Astrocyte (in vitro differentiated cells and primary cell): ENCODE measurements around the gene CAGE1. TPM values are rescaled to one million over a fixed set of nuclear protein-coding genes. Genes with fewer than 3 reads are reported as not detected.
A peak's percentile ranks its signal among the peaks of the same experiment; 100 is the strongest.

Experiments
- DNase-seq: peaks from one replicate; pipeline ENCODE4 v3.0.0-alpha.2; 2010; ENCODE audit warnings: low read depth
- FAIRE-seq: peaks from 2 replicates; lab custom pipeline; 2011; peaks lifted over from hg19 to GRCh38; lab: Jason Lieb, UNC
- H2AFZ ChIP-seq: 2 replicates; pipeline ENCODE4 v1.6.0; 2012; ENCODE audit warnings: low read depth, low read length, inconsistent platforms
- H3K27ac ChIP-seq: 2 replicates; pipeline ENCODE4 v1.5.1; 2011; ENCODE audit warnings: low read depth, low read length, inconsistent platforms
- H3K27me3 ChIP-seq: 2 replicates; pipeline ENCODE4 v1.6.0; 2011; ENCODE audit warnings: low read length, inconsistent platforms; ENCODE audit not compliant: insufficient read depth
- H3K36me3 ChIP-seq: 2 replicates; pipeline ENCODE4 v1.5.1; 2011; ENCODE audit warnings: low read length, inconsistent platforms; ENCODE audit not compliant: insufficient read depth
- H3K4me1 ChIP-seq: 2 replicates; pipeline ENCODE4 v1.5.1; 2011; ENCODE audit warnings: low read length, inconsistent platforms; ENCODE audit not compliant: insufficient read depth
- H3K4me2 ChIP-seq: 2 replicates; pipeline ENCODE4 v1.6.0; 2012; ENCODE audit warnings: low read length, inconsistent platforms
- H3K4me3 ChIP-seq: 2 replicates; pipeline ENCODE4 v1.5.1; 2011; ENCODE audit warnings: low read depth, mild to moderate bottlenecking, low read length, inconsistent platforms; ENCODE audit not compliant: insufficient read depth
- H3K79me2 ChIP-seq: 2 replicates; pipeline ENCODE4 v1.6.0; 2012; ENCODE audit warnings: mild to moderate bottlenecking, low read length, inconsistent platforms; ENCODE audit not compliant: insufficient read depth
- H3K9ac ChIP-seq: 2 replicates; pipeline ENCODE4 v1.6.0; 2012; ENCODE audit warnings: mild to moderate bottlenecking, low read length, inconsistent platforms
- H3K9me3 ChIP-seq: 2 replicates; pipeline ENCODE4 v1.5.1; 2012; ENCODE audit warnings: low read depth, mild to moderate bottlenecking, low read length, inconsistent platforms; ENCODE audit not compliant: insufficient read depth
- H4K20me1 ChIP-seq: 2 replicates; pipeline ENCODE4 v1.6.0; 2012; ENCODE audit warnings: low read length, inconsistent platforms; ENCODE audit not compliant: insufficient read depth
- H3K27ac Mint-ChIP-seq: one replicate; pipeline ENCODE4 v1.8.0; 2021; ENCODE audit warnings: mild to moderate bottlenecking, mixed read lengths; ENCODE audit not compliant: unreplicated experiment
- H3K27me3 Mint-ChIP-seq: one replicate; pipeline ENCODE4 v1.8.0; 2021; ENCODE audit warnings: low read depth, mixed read lengths; ENCODE audit not compliant: unreplicated experiment
- H3K36me3 Mint-ChIP-seq: one replicate; pipeline ENCODE4 v1.8.0; 2021; ENCODE audit warnings: low read depth, mixed read lengths; ENCODE audit not compliant: unreplicated experiment
- H3K4me1 Mint-ChIP-seq: one replicate; pipeline ENCODE4 v1.8.0; 2021; ENCODE audit warnings: low read depth, mixed read lengths; ENCODE audit not compliant: unreplicated experiment
- H3K4me3 Mint-ChIP-seq: one replicate; pipeline ENCODE4 v1.8.0; 2021; ENCODE audit warnings: mild to moderate bottlenecking, moderate library complexity, mixed read lengths; ENCODE audit not compliant: unreplicated experiment
- H3K9me3 Mint-ChIP-seq: one replicate; pipeline ENCODE4 v1.8.0; 2021; ENCODE audit warnings: mild to moderate bottlenecking, mixed read lengths; ENCODE audit not compliant: unreplicated experiment
- CTCF ChIP-seq: IDR thresholded peaks from 2 replicates; pipeline ENCODE4 v1.5.1; 2011; ENCODE audit warnings: low read depth, mild to moderate bottlenecking, inconsistent platforms, low read length, moderate library complexity; ENCODE audit not compliant: insufficient read depth
- EZH2 ChIP-seq: IDR thresholded peaks from 2 replicates; pipeline ENCODE4 v1.6.1; 2012; ENCODE audit warnings: mild to moderate bottlenecking, low read length, inconsistent platforms; ENCODE audit not compliant: insufficient read depth
- total RNA-seq: library from RNA; stranded (reverse); gene quantifications from 2 replicates; pipeline ENCODE4 v1.2.1, GENCODE V29; 2021

CAGE1 gene
- total RNA-seq, 1 donor from 2014 or later, result 0.30 TPM

- no peak overlapping the region for H3K27ac Mint-ChIP-seq
- no peak for DNase-seq
- H3K36me3 Mint-ChIP-seq, result peaks cover 2% of the 10 kb centered on the region
- H3K4me1 ChIP-seq, result peaks cover 4% of the 10 kb centered on the region
- H3K9me3 ChIP-seq, result no peaks in the 10 kb centered on the region
- peaks cover 4% of the 10 kb centered on the region for H3K36me3 ChIP-seq
- no peak overlapping the region for H2AFZ ChIP-seq
- H3K27ac ChIP-seq, result no peak overlapping the region
- peaks cover 19% of the 10 kb centered on the region for H4K20me1 ChIP-seq
- no peaks in the 10 kb centered on the region for H3K9me3 Mint-ChIP-seq
- H3K27me3 ChIP-seq, result no peaks in the 10 kb centered on the region
- TF ChIP-seq CTCF, result no peak
- TF ChIP-seq EZH2, result no peak
- peaks cover 36% of the 10 kb centered on the region for H3K79me2 ChIP-seq
- peaks cover 2% of the 10 kb centered on the region for H3K4me1 Mint-ChIP-seq
- no peak overlapping the region for H3K4me3 ChIP-seq
- no peaks in the 10 kb centered on the region for H3K27me3 Mint-ChIP-seq
- no peak overlapping the region for H3K4me2 ChIP-seq
- no peak overlapping the region for H3K9ac ChIP-seq
- no peak for FAIRE-seq
- no peak overlapping the region for H3K4me3 Mint-ChIP-seq
Observed at GRCh38 chr6:7314414-7314813, 75.1 kb downstream of the CAGE1 start.

GRCh38 chr6:7313505-7314165 is 75.9 kb downstream of the CAGE1 start:
- TF ChIP-seq CTCF (no peak), EZH2 (no peak)
- Histone ChIP-seq H3K27ac (peak overlapping the region; percentile 82), H3K27me3 (no peaks in the 10 kb centered on the region), H3K9me3 (no peaks in the 10 kb centered on the region), H3K4me2 (peak overlapping the region; percentile 84), H2AFZ (peak overlapping the region; percentile 86), H3K4me1 (peaks cover 4% of the 10 kb centered on the region), H3K79me2 (peaks cover 44% of the 10 kb centered on the region), H4K20me1 (peaks cover 25% of the 10 kb centered on the region), H3K9ac (peak overlapping the region; percentile 95), H3K4me3 (peak overlapping the region; percentile 87), H3K36me3 (peaks cover 10% of the 10 kb centered on the region)
- Mint-ChIP-seq H3K4me1 (peaks cover 3% of the 10 kb centered on the region), H3K27me3 (no peaks in the 10 kb centered on the region), H3K36me3 (peaks cover 5% of the 10 kb centered on the region), H3K27ac (peak overlapping the region; percentile 95), H3K9me3 (no peaks in the 10 kb centered on the region), H3K4me3 (peak overlapping the region; percentile 97)
- DNase-seq (no peak), FAIRE-seq (no peak)
